MM.1S (cell line): ENCODE measurements around the gene GLT8D1.

Experiments used
- DNase-seq: peaks from one replicate; pipeline ENCODE4 v3.0.0-alpha.2; 2015
- H2AFZ ChIP-seq: fragments of 300-600 bp; sonication (generic); 2 replicates; pipeline ENCODE4 v1.6.0; 2016; ENCODE audit warnings: antibody characterized with exemption, low read length
- H3F3A ChIP-seq: fragments of 300-600 bp; sonication (generic); 2 replicates; pipeline ENCODE4 v1.6.1; 2016; ENCODE audit warnings: mild to moderate bottlenecking, antibody characterized with exemption, low read length, moderate library complexity, mixed read lengths; ENCODE audit not compliant: insufficient read depth
- H3K27ac ChIP-seq: fragments of 300-600 bp; sonication (generic); 2 replicates; pipeline ENCODE4 v1.5.1; 2016; ENCODE audit warnings: mild to moderate bottlenecking, low read length
- H3K27me3 ChIP-seq: fragments of 300-600 bp; sonication (generic); replicated peaks from 2 replicates; pipeline ENCODE4 v1.6.0; 2016; ENCODE audit warnings: low read length; ENCODE audit not compliant: insufficient read depth
- H3K36me3 ChIP-seq: fragments of 300-600 bp; sonication (generic); replicated peaks from 2 replicates; pipeline ENCODE4 v1.6.1; 2016; ENCODE audit warnings: mild to moderate bottlenecking, low read length, mixed read lengths; ENCODE audit not compliant: insufficient read depth
- H3K4me1 ChIP-seq: fragments of 300-600 bp; sonication (generic); 2 replicates; pipeline ENCODE4 v1.6.1; 2016; ENCODE audit warnings: low read length, mixed read lengths
- H3K4me2 ChIP-seq: fragments of 300-600 bp; sonication (generic); 2 replicates; pipeline ENCODE4 v1.6.0; 2016; ENCODE audit warnings: low read depth, low read length
- H3K4me3 ChIP-seq: fragments of 300-600 bp; sonication (generic); 2 replicates; pipeline ENCODE4 v1.5.1; 2016; ENCODE audit warnings: low read length, mixed read lengths
- H3K79me2 ChIP-seq: fragments of 300-600 bp; sonication (generic); 2 replicates; pipeline ENCODE4 v1.6.1; 2016; ENCODE audit warnings: mixed run types, low read length, mixed read lengths
- H3K9ac ChIP-seq: fragments of 300-600 bp; sonication (generic); 2 replicates; pipeline ENCODE4 v1.6.1; 2016; ENCODE audit warnings: low read length, mixed read lengths
- H3K9me2 ChIP-seq: fragments of 300-600 bp; sonication (generic); replicated peaks from 2 replicates; pipeline ENCODE4 v1.6.1; 2016; ENCODE audit warnings: mild to moderate bottlenecking, low read length, mixed read lengths; ENCODE audit not compliant: insufficient read depth
- H3K9me3 ChIP-seq: fragments of 300-600 bp; sonication (generic); replicated peaks from 2 replicates; pipeline ENCODE4 v1.6.1; 2016; ENCODE audit warnings: mild to moderate bottlenecking, low read length, mixed read lengths; ENCODE audit not compliant: insufficient read depth
- H4K20me1 ChIP-seq: fragments of 300-600 bp; sonication (generic); 2 replicates; pipeline ENCODE4 v1.6.1; 2016; ENCODE audit warnings: mild to moderate bottlenecking, low read length, moderate library complexity, mixed read lengths; ENCODE audit not compliant: insufficient read depth
- CTCF ChIP-seq: fragments of 300-600 bp; sonication (generic); IDR thresholded peaks from 2 replicates; pipeline ENCODE4 v1.5.1; 2016; ENCODE audit warnings: antibody characterized with exemption, low read length, mixed read lengths
- EZH2 ChIP-seq: fragments of 300-600 bp; sonication (generic); optimal IDR thresholded peaks from 2 replicates; pipeline ENCODE3; 2017; ENCODE audit warnings: low read depth, mild to moderate bottlenecking, antibody characterized with exemption, low read length, mixed read lengths
- EZH2phosphoT487 ChIP-seq: fragments of 300-600 bp; sonication (generic); IDR thresholded peaks from 2 replicates; pipeline ENCODE4 v1.6.1; 2018; ENCODE audit warnings: antibody characterized with exemption, low read length

Gene GLT8D1

GRCh38 chr3:52645549-52645948, 60.0 kb downstream of the GLT8D1 start:
- Histone ChIP-seq H3K9me3 (no peaks in the 10 kb centered on the region), H3K27ac (no peak overlapping the region), H3K4me3 (no peak overlapping the region), H3K4me1 (no peaks in the 10 kb centered on the region), H3K27me3 (no peaks in the 10 kb centered on the region), H3K4me2 (no peak overlapping the region), H3K79me2 (no peaks in the 10 kb centered on the region), H3F3A (no peaks in the 10 kb centered on the region), H3K9ac (no peak overlapping the region), H2AFZ (no peak overlapping the region), H3K9me2 (no peaks in the 10 kb centered on the region), H3K36me3 (no peaks in the 10 kb centered on the region; the same call in 1 of the 2 replicates), H4K20me1 (no peaks in the 10 kb centered on the region)
- TF ChIP-seq EZH2 (no peak), CTCF (no peak), EZH2phosphoT487 (no peak)
- DNase-seq: no peak
